GM20000 (cell line): ENCODE data around the gene RTL1.

Experiments
- DNase-seq: peaks from one replicate; pipeline ENCODE4 v3.0.0; 2012; ENCODE audit warnings: low spot score
- TF ChIP-seq, protein P1 (sequence below): IDR thresholded peaks from 2 replicates; pipeline ENCODE4 v1.5.1; 2012; ENCODE audit warnings: mild to moderate bottlenecking, control low read depth; ENCODE audit errors: extremely low read depth, missing control alignments

Gene RTL1

DNA sequence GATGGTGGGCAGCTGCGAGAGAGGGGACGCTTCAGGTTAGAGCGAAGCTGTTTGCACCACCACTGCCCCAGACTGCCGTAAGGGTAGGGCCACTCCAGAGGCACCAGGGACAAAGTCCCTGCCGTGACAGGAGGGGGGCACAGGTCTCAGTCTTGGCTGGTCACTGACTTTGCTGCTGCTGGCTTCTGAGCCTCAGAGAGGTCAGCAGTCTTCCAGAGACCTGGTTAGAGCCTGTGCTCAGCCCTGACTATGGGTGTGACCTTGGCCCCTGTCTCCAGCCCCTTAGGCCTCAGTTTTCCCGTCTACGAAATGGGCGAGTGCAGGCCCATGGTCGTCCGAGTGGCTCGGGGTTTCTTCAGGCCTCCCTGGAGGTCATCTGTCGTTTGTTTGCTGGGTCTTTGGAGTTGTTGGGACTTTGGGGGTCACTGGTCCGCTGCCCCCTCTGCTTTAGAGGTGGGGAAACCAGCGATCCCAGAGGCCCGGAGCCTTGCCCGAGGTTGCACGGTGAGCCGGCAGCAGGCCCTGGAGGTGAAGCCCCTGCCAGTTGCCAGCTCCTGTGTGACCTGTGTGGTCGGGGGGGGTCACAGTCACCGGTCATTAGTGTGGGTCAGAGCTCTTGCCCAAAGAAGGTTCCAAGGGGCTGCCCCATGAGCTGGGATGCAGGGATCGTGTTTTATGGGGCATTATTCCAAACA, 62.3 kb downstream of the RTL1 start:
- no peak for DNase-seq

DNA sequence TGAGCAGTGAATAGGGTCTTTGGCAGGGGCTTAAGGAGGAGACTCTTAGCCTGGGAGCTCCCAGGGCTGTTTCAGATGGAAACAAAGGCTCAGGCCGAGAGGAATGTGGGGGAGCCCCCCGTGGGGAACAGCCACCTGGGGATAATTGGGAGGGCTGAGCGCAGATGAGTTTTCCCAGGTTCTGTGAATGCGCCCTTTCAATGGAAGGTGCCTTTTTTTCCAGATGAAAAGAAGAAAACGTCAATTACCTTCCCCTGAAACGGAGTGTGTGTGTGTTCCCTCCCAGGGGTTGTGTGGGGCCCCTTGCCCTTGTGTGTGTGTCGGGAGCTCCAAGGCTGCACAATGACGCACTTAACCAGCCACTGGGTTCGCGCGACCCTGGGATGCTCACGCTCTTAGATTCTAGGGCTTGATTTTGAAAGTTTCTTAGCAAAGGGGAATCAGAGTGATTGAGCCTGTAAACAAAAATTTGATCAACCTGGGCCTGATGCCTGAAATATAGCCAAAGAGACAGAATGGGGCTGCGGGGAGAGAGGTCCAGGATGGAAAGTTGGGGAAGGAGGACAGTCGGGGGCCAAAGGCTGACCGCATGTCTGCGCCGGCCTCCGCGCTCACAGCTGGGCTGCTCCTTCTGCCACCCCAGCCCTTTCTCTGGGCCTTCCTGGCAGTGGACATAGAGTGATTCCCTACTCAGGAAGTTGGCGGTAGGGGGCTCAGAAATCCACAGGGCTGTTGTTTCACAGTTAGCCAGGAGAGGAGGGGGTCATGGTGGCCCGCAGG, 63.0 kb downstream of the RTL1 start:
- TF ChIP-seq, protein P1, sequence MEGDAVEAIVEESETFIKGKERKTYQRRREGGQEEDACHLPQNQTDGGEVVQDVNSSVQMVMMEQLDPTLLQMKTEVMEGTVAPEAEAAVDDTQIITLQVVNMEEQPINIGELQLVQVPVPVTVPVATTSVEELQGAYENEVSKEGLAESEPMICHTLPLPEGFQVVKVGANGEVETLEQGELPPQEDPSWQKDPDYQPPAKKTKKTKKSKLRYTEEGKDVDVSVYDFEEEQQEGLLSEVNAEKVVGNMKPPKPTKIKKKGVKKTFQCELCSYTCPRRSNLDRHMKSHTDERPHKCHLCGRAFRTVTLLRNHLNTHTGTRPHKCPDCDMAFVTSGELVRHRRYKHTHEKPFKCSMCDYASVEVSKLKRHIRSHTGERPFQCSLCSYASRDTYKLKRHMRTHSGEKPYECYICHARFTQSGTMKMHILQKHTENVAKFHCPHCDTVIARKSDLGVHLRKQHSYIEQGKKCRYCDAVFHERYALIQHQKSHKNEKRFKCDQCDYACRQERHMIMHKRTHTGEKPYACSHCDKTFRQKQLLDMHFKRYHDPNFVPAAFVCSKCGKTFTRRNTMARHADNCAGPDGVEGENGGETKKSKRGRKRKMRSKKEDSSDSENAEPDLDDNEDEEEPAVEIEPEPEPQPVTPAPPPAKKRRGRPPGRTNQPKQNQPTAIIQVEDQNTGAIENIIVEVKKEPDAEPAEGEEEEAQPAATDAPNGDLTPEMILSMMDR = no peak

More for the DNA sequence above, 62.3 kb downstream of the RTL1 start:
- TF ChIP-seq, protein P1 = no peak

DNA sequence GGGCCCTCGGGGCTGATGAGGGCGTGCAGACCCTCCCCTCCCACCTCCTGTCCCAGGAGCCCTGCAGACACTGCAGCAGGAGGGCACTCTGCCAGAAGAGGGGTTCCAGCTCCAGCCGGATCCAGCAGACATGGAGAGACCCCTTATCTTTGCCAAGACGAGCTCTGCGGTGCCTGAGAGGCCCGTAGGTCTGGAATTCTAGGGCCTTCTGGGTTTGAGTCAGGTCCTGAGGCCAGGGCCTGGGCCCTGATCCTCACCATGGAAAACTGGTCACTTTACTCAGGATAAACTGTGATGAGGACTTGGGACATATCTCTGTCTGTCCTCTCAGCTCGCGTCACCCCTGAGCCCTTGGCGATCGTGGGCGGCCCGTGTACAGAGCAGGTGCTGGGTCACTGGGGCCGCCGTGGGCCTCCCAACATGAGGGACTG, 63.8 kb downstream of the RTL1 start:
- TF ChIP-seq, protein P1 = no peak
- no peak for DNase-seq

More for the DNA sequence above, 63.0 kb downstream of the RTL1 start:
- DNase-seq = no peak

DNA sequence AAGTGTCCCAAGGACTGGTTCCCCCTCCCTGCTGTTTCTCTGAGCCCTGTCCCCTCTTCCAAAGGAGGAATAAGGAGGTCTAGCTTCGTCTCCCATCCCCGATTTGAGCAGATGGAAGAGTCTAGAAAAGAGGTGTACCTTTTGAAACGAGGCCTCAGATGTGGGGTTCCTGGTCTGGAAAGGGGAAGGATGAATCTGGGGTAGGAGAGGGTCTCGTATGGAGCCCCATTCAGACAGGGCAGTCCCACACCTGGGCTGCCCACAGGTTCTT, 64.3 kb downstream of the RTL1 start:
- no peak for DNase-seq
- TF ChIP-seq, protein P1 = no peak

DNA sequence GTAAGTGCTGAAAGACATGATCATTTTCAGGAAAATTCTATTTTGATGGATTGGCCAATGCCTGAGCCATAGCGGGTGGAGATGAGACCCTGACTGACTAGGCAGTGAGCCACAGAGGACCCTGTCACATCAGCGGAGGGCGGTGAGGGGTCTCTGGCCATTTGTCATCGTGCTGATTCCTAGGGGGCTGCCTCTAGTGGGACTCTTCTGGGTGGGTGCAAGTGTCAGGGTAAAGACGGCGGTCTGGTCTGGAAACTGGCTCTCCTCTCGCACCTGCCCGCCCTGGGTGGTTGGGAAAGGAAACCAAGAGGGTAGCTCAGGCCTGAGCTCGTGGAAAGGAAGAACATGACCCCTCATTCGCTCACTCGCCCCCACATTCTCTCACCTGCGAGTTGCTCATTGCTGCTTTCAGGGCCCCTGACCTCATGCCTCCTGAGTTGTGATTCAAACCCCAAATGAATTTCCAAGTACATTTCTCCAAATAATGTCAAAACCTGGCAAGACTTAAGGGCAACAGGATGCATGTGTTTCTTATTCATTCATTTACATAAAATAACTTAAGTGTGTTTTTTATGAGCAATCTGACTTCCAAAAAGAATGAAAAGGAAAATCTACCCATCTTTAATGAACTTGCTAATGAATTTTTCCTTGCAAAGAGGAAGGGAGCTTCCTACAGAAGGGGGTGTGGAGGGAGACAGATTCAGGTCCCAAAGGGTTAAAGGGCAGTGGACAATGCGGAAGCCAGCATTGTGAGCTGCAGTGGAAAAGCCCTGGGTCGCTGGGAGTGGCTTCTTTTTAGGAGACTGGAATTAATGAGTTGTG, 64.8 kb downstream of the RTL1 start:
- no peak for DNase-seq
- TF ChIP-seq, protein P1 = no peak

DNA sequence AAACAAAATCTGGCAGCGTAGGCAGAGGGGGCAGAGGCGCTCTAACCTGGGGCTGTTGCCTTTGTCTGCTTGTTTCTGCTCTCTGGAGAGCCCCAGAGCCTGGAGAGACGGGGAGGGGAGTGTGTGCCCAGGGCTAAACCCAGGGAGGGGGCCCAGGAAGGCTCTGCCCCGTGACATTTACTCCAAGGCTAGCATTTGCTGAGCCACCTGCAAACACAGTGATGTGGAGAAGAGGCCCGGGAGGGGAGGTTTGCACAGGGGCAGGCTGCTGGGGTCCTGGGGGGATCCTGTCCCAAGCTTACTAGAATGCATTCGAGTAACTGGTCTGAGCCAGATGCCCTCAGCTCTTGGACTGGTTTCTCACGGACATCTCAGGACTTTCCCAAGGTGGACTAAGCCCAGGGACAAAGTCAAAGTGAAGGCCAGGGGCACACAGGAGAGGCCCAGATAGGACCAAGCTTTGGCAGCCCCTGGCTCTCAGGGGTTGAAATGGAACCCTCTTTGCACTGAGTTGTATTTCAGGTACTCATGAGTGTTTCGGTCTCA, 65.6 kb downstream of the RTL1 start:
- TF ChIP-seq, protein P1 = no peak
- no peak for DNase-seq
